Measurements from ENCODE around the gene MORN1.

GRCh38 chr1:2394220-2394619, 2.9 kb upstream of the MORN1 start:
- TF ChIP-seq MAZ (CRISPR knock-in tag; conservative IDR thresholded peaks at IDR 0.05 in 1 of 2, IDR thresholded peaks at IDR 0.05 in 1 of 2) (no peak), RFX5 (IDR thresholded peaks at IDR 0.05; ENCODE audit: low read depth, low read length) (no peak), TCF7L2 (IDR thresholded peaks at IDR 0.05; ENCODE audit: low read depth, low read length) (no peak), MTA2 (IDR thresholded peaks at IDR 0.05; ENCODE audit: low read depth) (no peak), FOXK1 (CRISPR knock-in tag; IDR thresholded peaks at IDR 0.05; ENCODE audit: borderline replicate concordance) (no peak), SIN3A (IDR thresholded peaks at IDR 0.05; ENCODE audit: borderline replicate concordance in 2 of 2, control insufficient read depth in 1 of 2, low read depth in 2 of 2, low read length in 2 of 2) (no peak), CTCF (IDR thresholded peaks at IDR 0.05 in 2 of 3, conservative IDR thresholded peaks at IDR 0.05 in 1 of 3; ENCODE audit: insufficient read depth in 2 of 3, low read depth in 1 of 3, low read length in 3 of 3) (no peak), ZSCAN32 (CRISPR knock-in tag; IDR thresholded peaks at IDR 0.05) (no peak), EZH2 (IDR thresholded peaks at IDR 0.05; ENCODE audit: borderline replicate concordance, low read depth, low read length) (no peak), MLX (CRISPR knock-in tag; conservative IDR thresholded peaks at IDR 0.05) (no peak), BHLHE40 (IDR thresholded peaks at IDR 0.05; ENCODE audit: low read length) (no peak), ZFP91 (CRISPR knock-in tag; IDR thresholded peaks at IDR 0.05) (no peak), REST (IDR thresholded peaks at IDR 0.05; ENCODE audit: borderline replicate concordance) (no peak), REST (CRISPR knock-in tag; IDR thresholded peaks at IDR 0.05; ENCODE audit: low read depth) (no peak)

All from K562 (cell line).